IMR-90 (cell line): Measurements from ENCODE around the gene ADGRL4. TPM values are rescaled to one million over a fixed set of nuclear protein-coding genes. Genes with fewer than 3 reads are reported as not detected.

Experiments
- ATAC-seq: fragments of 200-7000 bp; cut with Tn5 transposase; 2 replicates; pipeline ENCODE4 v1.9.1; 2020; ENCODE audit warnings: low read depth, mild to moderate bottlenecking, moderate library complexity
- BruUV-seq: library from RNA; stranded (reverse); fragments of 400-500 nt; replicated peaks from 2 replicates; lab custom pipeline; 2021; lab: Mats Ljungman, UMichigan
- CTCF ChIA-PET: fragments of 300-600 bp; formaldehyde crosslinking; extraction: SDS; loops from one replicate; lab custom pipeline; 2021; ENCODE audit warnings: antibody characterized with exemption; lab: Yijun Ruan, JAX
- POLR2A ChIA-PET: fragments of 300-600 bp; sonication (Branson Sonifier 250); formaldehyde crosslinking; loops from one replicate; lab custom pipeline; 2022; ENCODE audit warnings: antibody characterized with exemption; ENCODE audit not compliant: unreplicated experiment; lab: Charles Lee
- DNase-seq: peaks from one replicate; pipeline ENCODE4 v3.0.0; 2013
- H2AFZ ChIP-seq: replicated peaks from 2 replicates; pipeline ENCODE3; 2013; ENCODE audit warnings: low read length, mild to moderate bottlenecking; ENCODE audit not compliant: poor library complexity
- H2AK5ac ChIP-seq: 2 replicates; pipeline ENCODE4 v1.6.1; 2013; ENCODE audit warnings: low read depth, low read length, inconsistent platforms
- H2AK9ac ChIP-seq: replicated peaks from 2 replicates; pipeline ENCODE3; 2013; ENCODE audit warnings: mild to moderate bottlenecking, low read depth, low read length, moderate library complexity; ENCODE audit not compliant: poor library complexity
- H2BK120ac ChIP-seq: 2 replicates; pipeline ENCODE4 v1.6.1; 2013; ENCODE audit warnings: low read depth, low read length, inconsistent platforms
- H2BK15ac ChIP-seq: 3 replicates; pipeline ENCODE4 v1.6.1; 2013; ENCODE audit warnings: low read depth, low read length, inconsistent platforms
- H2BK20ac ChIP-seq: 2 replicates; pipeline ENCODE4 v1.6.1; 2013; ENCODE audit warnings: low read depth, mild to moderate bottlenecking, inconsistent platforms, low read length, moderate library complexity
- H2BK5ac ChIP-seq: 2 replicates; pipeline ENCODE4 v1.6.1; 2013; ENCODE audit warnings: mild to moderate bottlenecking, low read depth, low read length, inconsistent platforms; ENCODE audit not compliant: poor library complexity, severe bottlenecking
- H3K14ac ChIP-seq: replicated peaks from 2 replicates; pipeline ENCODE4 v1.6.1; 2013; ENCODE audit warnings: low read depth, low read length, inconsistent platforms
- H3K18ac ChIP-seq: 2 replicates; pipeline ENCODE4 v1.6.1; 2013; ENCODE audit warnings: low read depth, low read length, control low read depth
- H3K23ac ChIP-seq: 2 replicates; pipeline ENCODE4 v1.6.1; 2013; ENCODE audit warnings: low read depth, low read length, inconsistent platforms
- H3K27ac ChIP-seq: 2 replicates; pipeline ENCODE4 v1.5.1; 2013; ENCODE audit warnings: mild to moderate bottlenecking, control low read depth, low read length; ENCODE audit not compliant: insufficient read depth
- H3K27me3 ChIP-seq: 2 replicates; pipeline ENCODE4 v1.6.1; 2013; ENCODE audit warnings: low read length; ENCODE audit not compliant: control insufficient read depth, insufficient read depth
- H3K36me3 ChIP-seq: 2 replicates; pipeline ENCODE4 v1.6.1; 2013; ENCODE audit warnings: low read length, mixed read lengths; ENCODE audit not compliant: control insufficient read depth, insufficient read depth
- H3K4ac ChIP-seq: 2 replicates; pipeline ENCODE4 v1.6.1; 2013; ENCODE audit warnings: low read depth, low read length, inconsistent platforms
- H3K4me1 ChIP-seq: 2 replicates; pipeline ENCODE4 v1.6.1; 2013; ENCODE audit warnings: low read length, mixed read lengths; ENCODE audit not compliant: control insufficient read depth, insufficient read depth
- H3K4me2 ChIP-seq: 2 replicates; pipeline ENCODE4 v1.6.1; 2013; ENCODE audit warnings: low read depth, mild to moderate bottlenecking, control low read depth, low read length, moderate library complexity
- H3K4me3 ChIP-seq: 2 replicates; pipeline ENCODE4 v1.5.1; 2013; ENCODE audit warnings: low read depth, mild to moderate bottlenecking, control low read depth, low read length, moderate library complexity; ENCODE audit not compliant: insufficient read depth
- H3K56ac ChIP-seq: 2 replicates; pipeline ENCODE4 v1.6.1; 2013; ENCODE audit warnings: low read length, inconsistent platforms; ENCODE audit not compliant: insufficient read depth; ENCODE audit errors: extremely low read depth
- H3K79me1 ChIP-seq, 2 experiments: 2 replicates each; pipeline ENCODE4 v1.6.1; 2013; ENCODE audit warnings: low read length in 2 of 2, inconsistent platforms in 1 of 2, low read depth in 1 of 2
- H3K9ac ChIP-seq: 2 replicates; pipeline ENCODE4 v1.6.1; 2013; ENCODE audit warnings: low read depth, low read length, control low read depth
- H3K9me1 ChIP-seq: 2 replicates; pipeline ENCODE4 v1.6.1; 2013; ENCODE audit warnings: low read length, inconsistent platforms; ENCODE audit not compliant: insufficient read depth
- H3K9me3 ChIP-seq: 2 replicates; pipeline ENCODE4 v1.6.1; 2013; ENCODE audit warnings: low read length; ENCODE audit not compliant: control insufficient read depth, insufficient read depth
- H4K20me1 ChIP-seq: 2 replicates; pipeline ENCODE4 v1.6.1; 2013; ENCODE audit warnings: low read length, inconsistent platforms; ENCODE audit not compliant: insufficient read depth
- H4K5ac ChIP-seq: 2 replicates; pipeline ENCODE4 v1.6.1; 2013; ENCODE audit warnings: mild to moderate bottlenecking, low read depth, low read length, control low read depth
- H4K8ac ChIP-seq, 2 experiments: 2 replicates each; pipeline ENCODE4 v1.6.1; 2013; ENCODE audit warnings: low read depth in 2 of 2, low read length in 2 of 2, control low read depth in 1 of 2, inconsistent platforms in 1 of 2
- H4K91ac ChIP-seq: 2 replicates; pipeline ENCODE4 v1.6.1; 2013; ENCODE audit warnings: low read depth, low read length, inconsistent platforms; ENCODE audit not compliant: insufficient read depth
- BHLHE40 ChIP-seq: fragments of 150-350 bp; IDR thresholded peaks from 2 replicates; pipeline ENCODE4 v1.6.1; 2016; ENCODE audit warnings: mild to moderate bottlenecking, low read depth, low read length
- CHD1 ChIP-seq: IDR thresholded peaks from 2 replicates; pipeline ENCODE4 v1.6.1; 2012; ENCODE audit warnings: low read depth, low read length, improper control_type of control experiment
- MAFK ChIP-seq: IDR thresholded peaks from 2 replicates; pipeline ENCODE4 v1.6.1; 2012; ENCODE audit warnings: low read depth, low read length, improper control_type of control experiment
- MAZ ChIP-seq: IDR thresholded peaks from 2 replicates; pipeline ENCODE4 v1.6.1; 2012; ENCODE audit warnings: low read depth, mild to moderate bottlenecking, low read length, improper control_type of control experiment, moderate library complexity, borderline replicate concordance
- NFE2L2 ChIP-seq: fragments of 150-350 bp; IDR thresholded peaks from 2 replicates; pipeline ENCODE4 v1.6.1; 2016; ENCODE audit warnings: low read depth, mild to moderate bottlenecking, low read length
- POLR2A ChIP-seq: IDR thresholded peaks from 2 replicates; pipeline ENCODE4 v1.6.1; 2012; ENCODE audit warnings: mild to moderate bottlenecking, low read depth, low read length
- RCOR1 ChIP-seq: IDR thresholded peaks from 2 replicates; pipeline ENCODE4 v1.6.1; 2012; ENCODE audit warnings: mild to moderate bottlenecking, low read length, improper control_type of control experiment; ENCODE audit not compliant: insufficient replicate concordance
- RFX5 ChIP-seq: IDR thresholded peaks from 2 replicates; pipeline ENCODE4 v1.8.0; 2012; ENCODE audit warnings: low read depth, mild to moderate bottlenecking, low read length, moderate library complexity
- SMC3 ChIP-seq: fragments of 150-350 bp; IDR thresholded peaks from 2 replicates; pipeline ENCODE4 v1.6.1; 2016; ENCODE audit warnings: low read depth, mild to moderate bottlenecking, antibody characterized with exemption, low read length, moderate library complexity
- WGBS, 2 experiments: methylation state at CpG; one replicate each; pipeline versions ENCODE4 v1.1.5 to v1.1.7; 2013; ENCODE audit warnings: missing lambda C conversion rate in 2 of 2; ENCODE audit not compliant: insufficient read length in 1 of 2; ENCODE audit errors: extremely low coverage in 2 of 2; 5-methylcytosine and 5-hydroxymethylcytosine counted together
- dilution Hi-C: fragments of 300-500 bp; cut with HindIII; formaldehyde crosslinking; loops from one replicate; pipeline ENCODE4 v1.14.3; 2018; ENCODE audit warnings: low sequenced_read_pairs; ENCODE audit not compliant: unreplicated experiment
- in situ Hi-C: fragments of 300-500 bp; cut with MboI; formaldehyde crosslinking; loops from 3 replicates; pipeline ENCODE4 v1.14.3; 2019; ENCODE audit warnings: low sequenced_read_pairs, inconsistent platforms, mixed read lengths
- intact Hi-C: fragments of 100-400 bp; cut with micrococcal nuclease; formaldehyde crosslinking; loops from 2 replicates; pipeline ENCODE4 v1.10.0; 2022
- polyA plus RNA-seq, 3 experiments: library from polyadenylated mRNA; depleted of rRNA; stranded (reverse); fragments of >200 nt; gene quantifications; 2 replicates each; pipeline ENCODE4 v1.2.3, GENCODE V29; 2012; ENCODE audit warnings: low replicate concordance in 1 of 3
- total RNA-seq: library from RNA; depleted of rRNA; stranded (reverse); fragments of >200 nt; gene quantifications from 2 replicates; pipeline ENCODE4 v1.2.3, GENCODE V29; 2012
- TF ChIP-seq, protein P1 (sequence below): conservative IDR thresholded peaks from 2 replicates; pipeline ENCODE4 v1.5.1; 2012; ENCODE audit warnings: mild to moderate bottlenecking, low read depth, low read length, improper control_type of control experiment
- TF ChIP-seq, protein P2 (sequence below): fragments of 150-350 bp; IDR thresholded peaks from 2 replicates; pipeline ENCODE4 v1.6.1; 2016; ENCODE audit warnings: low read depth, mild to moderate bottlenecking, low read length, moderate library complexity, borderline replicate concordance

ADGRL4 gene
- total and polyA plus RNA-seq, 2 of the 4 experiments (the other 2 are of a cell fraction), result 3.2 to 4.5 TPM

DNA sequence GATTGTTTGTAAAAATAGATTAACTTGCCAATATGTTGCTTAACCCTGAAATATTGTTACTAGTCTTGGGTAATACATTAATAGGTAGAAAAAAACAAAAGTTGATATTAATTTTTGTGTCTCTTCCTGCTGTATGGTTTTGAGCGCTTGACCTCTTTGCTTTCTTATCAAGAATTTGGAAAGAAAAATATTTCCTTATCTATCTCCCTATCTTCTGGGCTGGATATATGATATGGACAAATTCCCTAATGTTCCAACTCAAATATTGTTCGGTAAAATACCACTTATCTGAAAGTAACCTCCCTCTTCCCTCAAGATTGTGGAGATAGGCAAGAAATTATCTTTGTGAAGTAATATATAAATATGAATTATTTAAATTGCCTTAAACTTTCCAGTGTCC lies 57.3 kb downstream of the ADGRL4 start:
- H2AFZ ChIP-seq, result no peak overlapping the region
- H3K9ac ChIP-seq, result no peak overlapping the region
- no peak overlapping the region for H3K4ac ChIP-seq
- ChIA-PET POLR2A (no interaction called here), CTCF (no interaction called here)
- no peaks in the 10 kb centered on the region for H3K79me1 ChIP-seq
- no peak overlapping the region for H2BK20ac ChIP-seq
- H4K5ac ChIP-seq, result no peak overlapping the region
- H2BK120ac ChIP-seq, result no peak overlapping the region
- H3K23ac ChIP-seq, result no peak overlapping the region
- H4K8ac ChIP-seq, result no peak overlapping the region
- no peak overlapping the region for H2BK5ac ChIP-seq
- no peak overlapping the region for H3K18ac ChIP-seq
- H3K9me1 ChIP-seq, result no peaks in the 10 kb centered on the region
- H3K4me1 ChIP-seq, result no peaks in the 10 kb centered on the region; the same call in 1 of the 2 replicates
- intact Hi-C loops (no loop called here), dilution Hi-C loops (no loop called here), in situ Hi-C loops (no loop called here)
- no peaks in the 10 kb centered on the region for H3K36me3 ChIP-seq
- H3K14ac ChIP-seq, result no peak overlapping the region
- no peak overlapping the region for H3K4me2 ChIP-seq
- ATAC-seq, result no peak
- H4K91ac ChIP-seq, result no peak overlapping the region
- no peak overlapping the region for H3K4me3 ChIP-seq
- H3K27ac ChIP-seq, result no peak overlapping the region
- no peak overlapping the region for H2BK15ac ChIP-seq
- H2AK5ac ChIP-seq, result no peak overlapping the region
- H3K27me3 ChIP-seq, result no peaks in the 10 kb centered on the region
- H2AK9ac ChIP-seq, result no peak overlapping the region
- H3K9me3 ChIP-seq, result no peaks in the 10 kb centered on the region
- BruUV-seq, result no TSS peak
- no peak overlapping the region for H3K56ac ChIP-seq
- no peaks in the 10 kb centered on the region for H4K20me1 ChIP-seq
- DNase-seq, result no peak
- WGBS, 2 experiments, result no CpG with 5 or more reads among the region's 2 CpGs
- no peak for TF ChIP-seq BHLHE40
- TF ChIP-seq MAFK, result no peak
- no peak for TF ChIP-seq NFE2L2
- TF ChIP-seq POLR2A, result no peak
- no peak for TF ChIP-seq CHD1
- no peak for TF ChIP-seq MAZ
- TF ChIP-seq, protein P1, sequence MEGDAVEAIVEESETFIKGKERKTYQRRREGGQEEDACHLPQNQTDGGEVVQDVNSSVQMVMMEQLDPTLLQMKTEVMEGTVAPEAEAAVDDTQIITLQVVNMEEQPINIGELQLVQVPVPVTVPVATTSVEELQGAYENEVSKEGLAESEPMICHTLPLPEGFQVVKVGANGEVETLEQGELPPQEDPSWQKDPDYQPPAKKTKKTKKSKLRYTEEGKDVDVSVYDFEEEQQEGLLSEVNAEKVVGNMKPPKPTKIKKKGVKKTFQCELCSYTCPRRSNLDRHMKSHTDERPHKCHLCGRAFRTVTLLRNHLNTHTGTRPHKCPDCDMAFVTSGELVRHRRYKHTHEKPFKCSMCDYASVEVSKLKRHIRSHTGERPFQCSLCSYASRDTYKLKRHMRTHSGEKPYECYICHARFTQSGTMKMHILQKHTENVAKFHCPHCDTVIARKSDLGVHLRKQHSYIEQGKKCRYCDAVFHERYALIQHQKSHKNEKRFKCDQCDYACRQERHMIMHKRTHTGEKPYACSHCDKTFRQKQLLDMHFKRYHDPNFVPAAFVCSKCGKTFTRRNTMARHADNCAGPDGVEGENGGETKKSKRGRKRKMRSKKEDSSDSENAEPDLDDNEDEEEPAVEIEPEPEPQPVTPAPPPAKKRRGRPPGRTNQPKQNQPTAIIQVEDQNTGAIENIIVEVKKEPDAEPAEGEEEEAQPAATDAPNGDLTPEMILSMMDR, result no peak
- TF ChIP-seq SMC3, result no peak
- TF ChIP-seq, protein P2, sequence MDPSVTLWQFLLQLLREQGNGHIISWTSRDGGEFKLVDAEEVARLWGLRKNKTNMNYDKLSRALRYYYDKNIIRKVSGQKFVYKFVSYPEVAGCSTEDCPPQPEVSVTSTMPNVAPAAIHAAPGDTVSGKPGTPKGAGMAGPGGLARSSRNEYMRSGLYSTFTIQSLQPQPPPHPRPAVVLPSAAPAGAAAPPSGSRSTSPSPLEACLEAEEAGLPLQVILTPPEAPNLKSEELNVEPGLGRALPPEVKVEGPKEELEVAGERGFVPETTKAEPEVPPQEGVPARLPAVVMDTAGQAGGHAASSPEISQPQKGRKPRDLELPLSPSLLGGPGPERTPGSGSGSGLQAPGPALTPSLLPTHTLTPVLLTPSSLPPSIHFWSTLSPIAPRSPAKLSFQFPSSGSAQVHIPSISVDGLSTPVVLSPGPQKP, result no peak
- no peak for TF ChIP-seq RFX5
- no peak for TF ChIP-seq RCOR1
